ENCODE results near the gene TTLL11. TPM values are rescaled to one million over a fixed set of nuclear protein-coding genes. Genes with fewer than 3 reads are reported as not detected.
A peak's percentile ranks its signal among the peaks of the same experiment; 100 is the strongest.

TTLL11 gene
- total and polyA plus RNA-seq, 4 donors: 1.4 to 4.5 (median 3.6) TPM

DNA sequence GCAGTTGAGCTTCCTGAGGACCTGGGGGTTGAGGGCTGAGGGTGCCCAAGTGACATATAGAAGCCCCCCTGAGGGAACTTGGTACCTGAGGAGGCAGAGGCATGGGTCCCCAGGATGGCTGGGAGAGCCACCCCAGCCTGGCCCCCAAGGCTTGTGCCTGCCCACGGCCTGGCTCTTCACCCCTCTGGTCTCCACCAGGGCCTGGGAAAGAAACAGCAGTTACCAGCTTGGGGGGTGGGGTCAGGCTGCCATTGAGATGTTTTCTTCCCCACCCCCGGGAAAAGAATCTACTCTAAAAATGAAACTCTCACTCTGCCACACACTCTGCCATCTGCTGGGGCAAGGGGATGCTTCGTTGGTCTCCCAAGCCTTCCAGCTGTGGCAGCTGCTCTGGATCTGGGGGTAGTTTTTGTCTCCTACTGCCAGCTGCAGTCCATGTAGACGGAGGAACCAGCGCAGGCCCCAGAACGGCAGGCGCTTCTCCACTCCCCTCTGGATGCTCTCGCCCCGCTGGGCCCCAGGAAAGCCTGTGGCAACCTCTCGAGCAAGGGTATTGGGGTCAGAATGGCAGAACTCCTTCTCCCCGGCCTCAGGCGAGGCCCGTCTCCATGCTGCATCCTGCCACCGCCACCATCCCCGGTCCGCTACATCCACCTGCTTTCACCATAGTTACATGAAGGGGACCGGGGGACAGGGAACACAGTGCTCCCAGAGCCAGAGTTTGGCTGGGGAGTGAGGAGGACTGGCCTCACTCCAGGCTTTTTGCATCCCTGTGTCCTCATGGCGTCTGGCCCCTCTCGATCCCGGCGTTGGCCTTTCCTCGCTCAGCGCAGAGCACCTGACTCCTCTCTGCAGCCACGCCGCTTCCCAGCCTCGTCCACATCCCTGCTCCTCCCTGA lies 318.1 kb downstream of the TTLL11 start:
- DNase-seq (ENCODE audit: low spot score): no peak
- TF ChIP-seq RAD21 (IDR thresholded peaks at IDR 0.05) (no peak), FOXA2 (IDR thresholded peaks at IDR 0.05) (no peak)
- TF ChIP-seq, protein P1, sequence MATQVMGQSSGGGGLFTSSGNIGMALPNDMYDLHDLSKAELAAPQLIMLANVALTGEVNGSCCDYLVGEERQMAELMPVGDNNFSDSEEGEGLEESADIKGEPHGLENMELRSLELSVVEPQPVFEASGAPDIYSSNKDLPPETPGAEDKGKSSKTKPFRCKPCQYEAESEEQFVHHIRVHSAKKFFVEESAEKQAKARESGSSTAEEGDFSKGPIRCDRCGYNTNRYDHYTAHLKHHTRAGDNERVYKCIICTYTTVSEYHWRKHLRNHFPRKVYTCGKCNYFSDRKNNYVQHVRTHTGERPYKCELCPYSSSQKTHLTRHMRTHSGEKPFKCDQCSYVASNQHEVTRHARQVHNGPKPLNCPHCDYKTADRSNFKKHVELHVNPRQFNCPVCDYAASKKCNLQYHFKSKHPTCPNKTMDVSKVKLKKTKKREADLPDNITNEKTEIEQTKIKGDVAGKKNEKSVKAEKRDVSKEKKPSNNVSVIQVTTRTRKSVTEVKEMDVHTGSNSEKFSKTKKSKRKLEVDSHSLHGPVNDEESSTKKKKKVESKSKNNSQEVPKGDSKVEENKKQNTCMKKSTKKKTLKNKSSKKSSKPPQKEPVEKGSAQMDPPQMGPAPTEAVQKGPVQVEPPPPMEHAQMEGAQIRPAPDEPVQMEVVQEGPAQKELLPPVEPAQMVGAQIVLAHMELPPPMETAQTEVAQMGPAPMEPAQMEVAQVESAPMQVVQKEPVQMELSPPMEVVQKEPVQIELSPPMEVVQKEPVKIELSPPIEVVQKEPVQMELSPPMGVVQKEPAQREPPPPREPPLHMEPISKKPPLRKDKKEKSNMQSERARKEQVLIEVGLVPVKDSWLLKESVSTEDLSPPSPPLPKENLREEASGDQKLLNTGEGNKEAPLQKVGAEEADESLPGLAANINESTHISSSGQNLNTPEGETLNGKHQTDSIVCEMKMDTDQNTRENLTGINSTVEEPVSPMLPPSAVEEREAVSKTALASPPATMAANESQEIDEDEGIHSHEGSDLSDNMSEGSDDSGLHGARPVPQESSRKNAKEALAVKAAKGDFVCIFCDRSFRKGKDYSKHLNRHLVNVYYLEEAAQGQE (IDR thresholded peaks at IDR 0.05): no peak
- Histone ChIP-seq H3K4me3 (ENCODE audit: low read depth in 1 of 3, low read length in 3 of 3) (no peak overlapping the region), H3K36me3 (ENCODE audit: control insufficient read depth in 4 of 4, insufficient read depth in 3 of 4, low read depth in 1 of 4, low read length in 3 of 4) (peaks cover under 1 to 38% (median 6%) of the 10 kb centered on the region in 4 donors), H3K27me3 (ENCODE audit: control insufficient read depth in 4 of 4, insufficient read depth in 4 of 4, low read length in 3 of 4) (no peaks in the 10 kb centered on the region), H3K9ac (ENCODE audit: low read depth in 1 of 2, low read length in 2 of 2) (no peak overlapping the region), H3K9me3 (ENCODE audit: control insufficient read depth in 4 of 4, low read length in 3 of 4) (no peaks in the 10 kb centered on the region), H3K27ac (ENCODE audit: low read depth in 1 of 2, low read length in 2 of 2) (no peak overlapping the region), H3K4me1 (ENCODE audit: control insufficient read depth in 4 of 4, insufficient read depth in 4 of 4, low read length in 3 of 4) (peaks cover 12 to 25% (median 19%) of the 10 kb centered on the region in 4 donors)
- WGBS: 95% methylated on average over 26 of the region's 26 CpGs

DNA sequence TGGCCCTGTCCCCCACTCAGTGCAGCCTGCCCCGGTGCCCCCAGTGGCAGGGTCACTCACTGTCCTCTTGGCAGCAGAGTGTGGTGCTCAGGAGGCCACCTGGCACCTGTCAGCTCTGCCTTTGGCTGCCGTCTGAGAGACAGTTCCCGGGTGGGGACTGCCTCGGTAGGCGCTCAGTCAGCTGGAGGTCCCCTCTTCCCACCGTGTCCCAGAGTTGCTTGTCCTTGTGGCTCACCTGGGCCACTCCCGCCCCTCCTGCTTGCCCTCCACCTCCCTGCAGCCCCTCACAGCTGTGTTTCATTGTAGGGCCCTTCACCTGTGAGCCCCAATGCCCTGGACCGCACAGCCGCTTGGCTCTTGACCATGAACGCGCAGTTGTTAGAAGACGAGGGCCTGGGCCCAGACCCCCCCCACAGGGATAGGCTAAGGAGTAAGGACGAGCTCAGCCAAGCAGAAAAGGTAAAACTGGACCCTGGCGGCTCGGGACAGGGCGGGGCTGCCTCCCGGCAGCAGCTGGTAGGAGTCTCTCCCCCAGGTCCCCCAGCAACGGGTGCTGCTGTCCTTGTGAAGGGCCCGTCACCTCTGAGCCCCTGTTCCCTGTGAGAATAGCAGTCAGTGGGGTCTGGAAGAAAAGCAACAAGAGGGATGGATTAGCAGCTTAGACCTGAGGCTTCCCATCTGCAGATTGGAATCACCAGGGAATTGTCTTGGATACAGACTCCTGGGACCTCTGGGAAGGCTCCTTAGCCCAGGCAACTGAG lies 319.0 kb downstream of the TTLL11 start:
- no peak for DNase-seq (ENCODE audit: low spot score)
- Histone ChIP-seq H3K4me3 (ENCODE audit: low read depth in 1 of 3, low read length in 3 of 3) (no peak overlapping the region), H3K36me3 (ENCODE audit: control insufficient read depth in 4 of 4, insufficient read depth in 3 of 4, low read depth in 1 of 4, low read length in 3 of 4) (peaks cover 4 to 47% (median 10%) of the 10 kb centered on the region in 4 donors), H3K27me3 (ENCODE audit: control insufficient read depth in 4 of 4, insufficient read depth in 4 of 4, low read length in 3 of 4) (no peaks in the 10 kb centered on the region), H3K9me3 (ENCODE audit: control insufficient read depth in 4 of 4, low read length in 3 of 4) (no peaks in the 10 kb centered on the region), H3K27ac (ENCODE audit: low read depth in 1 of 2, low read length in 2 of 2) (no peak overlapping the region), H3K4me1 (ENCODE audit: control insufficient read depth in 4 of 4, insufficient read depth in 4 of 4, low read length in 3 of 4) (peaks cover 12 to 25% (median 19%) of the 10 kb centered on the region in 4 donors), H3K9ac (ENCODE audit: low read depth in 1 of 2, low read length in 2 of 2) (no peak overlapping the region)
- 71% methylated on average over 19 of the region's 19 CpGs for WGBS
- TF ChIP-seq RAD21 (IDR thresholded peaks at IDR 0.05) (peak in 1 of 2 donors; percentile 5), SP1 (IDR thresholded peaks at IDR 0.05) (no peak), FOXA2 (IDR thresholded peaks at IDR 0.05) (no peak), NR2F2 (IDR thresholded peaks at IDR 0.05) (no peak), HNF4A (conservative IDR thresholded peaks at IDR 0.05) (peak; percentile 34 to 76), JUND (IDR thresholded peaks at IDR 0.05) (no peak), RXRA (IDR thresholded peaks at IDR 0.05) (peak; percentile 51 to 77)
- TF ChIP-seq, protein P2, sequence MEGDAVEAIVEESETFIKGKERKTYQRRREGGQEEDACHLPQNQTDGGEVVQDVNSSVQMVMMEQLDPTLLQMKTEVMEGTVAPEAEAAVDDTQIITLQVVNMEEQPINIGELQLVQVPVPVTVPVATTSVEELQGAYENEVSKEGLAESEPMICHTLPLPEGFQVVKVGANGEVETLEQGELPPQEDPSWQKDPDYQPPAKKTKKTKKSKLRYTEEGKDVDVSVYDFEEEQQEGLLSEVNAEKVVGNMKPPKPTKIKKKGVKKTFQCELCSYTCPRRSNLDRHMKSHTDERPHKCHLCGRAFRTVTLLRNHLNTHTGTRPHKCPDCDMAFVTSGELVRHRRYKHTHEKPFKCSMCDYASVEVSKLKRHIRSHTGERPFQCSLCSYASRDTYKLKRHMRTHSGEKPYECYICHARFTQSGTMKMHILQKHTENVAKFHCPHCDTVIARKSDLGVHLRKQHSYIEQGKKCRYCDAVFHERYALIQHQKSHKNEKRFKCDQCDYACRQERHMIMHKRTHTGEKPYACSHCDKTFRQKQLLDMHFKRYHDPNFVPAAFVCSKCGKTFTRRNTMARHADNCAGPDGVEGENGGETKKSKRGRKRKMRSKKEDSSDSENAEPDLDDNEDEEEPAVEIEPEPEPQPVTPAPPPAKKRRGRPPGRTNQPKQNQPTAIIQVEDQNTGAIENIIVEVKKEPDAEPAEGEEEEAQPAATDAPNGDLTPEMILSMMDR (IDR thresholded peaks at IDR 0.05; ENCODE audit: low read depth, low read length, missing input control): no peak
- TF ChIP-seq, protein P3, sequence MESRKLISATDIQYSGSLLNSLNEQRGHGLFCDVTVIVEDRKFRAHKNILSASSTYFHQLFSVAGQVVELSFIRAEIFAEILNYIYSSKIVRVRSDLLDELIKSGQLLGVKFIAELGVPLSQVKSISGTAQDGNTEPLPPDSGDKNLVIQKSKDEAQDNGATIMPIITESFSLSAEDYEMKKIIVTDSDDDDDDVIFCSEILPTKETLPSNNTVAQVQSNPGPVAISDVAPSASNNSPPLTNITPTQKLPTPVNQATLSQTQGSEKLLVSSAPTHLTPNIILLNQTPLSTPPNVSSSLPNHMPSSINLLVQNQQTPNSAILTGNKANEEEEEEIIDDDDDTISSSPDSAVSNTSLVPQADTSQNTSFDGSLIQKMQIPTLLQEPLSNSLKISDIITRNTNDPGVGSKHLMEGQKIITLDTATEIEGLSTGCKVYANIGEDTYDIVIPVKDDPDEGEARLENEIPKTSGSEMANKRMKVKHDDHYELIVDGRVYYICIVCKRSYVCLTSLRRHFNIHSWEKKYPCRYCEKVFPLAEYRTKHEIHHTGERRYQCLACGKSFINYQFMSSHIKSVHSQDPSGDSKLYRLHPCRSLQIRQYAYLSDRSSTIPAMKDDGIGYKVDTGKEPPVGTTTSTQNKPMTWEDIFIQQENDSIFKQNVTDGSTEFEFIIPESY (IDR thresholded peaks at IDR 0.05): no peak
